Small intestine (tissue), 7 donors: ENCODE results near the gene SERPINB10. TPM values are rescaled to one million over a fixed set of nuclear protein-coding genes. Genes with fewer than 3 reads are reported as not detected.

Source experiments
- DNase-seq, 2 donors: peaks; one replicate each; pipeline versions ENCODE4 v3.0.0 to v3.0.0-alpha.2; 2013
- FAIRE-seq: peaks from 2 replicates; lab custom pipeline; 2012; peaks lifted over from hg19 to GRCh38; lab: Jason Lieb, UNC
- H3K27ac ChIP-seq, 3 donors: one replicate each; pipeline ENCODE4 v1.5.1; 2013; ENCODE audit warnings: low read length in 2 of 3, mild to moderate bottlenecking in 2 of 3, control low read depth in 1 of 3, inconsistent platforms in 1 of 3, low read depth in 1 of 3, moderate library complexity in 1 of 3
- H3K27me3 ChIP-seq, 3 donors: one replicate each; pipeline ENCODE4 v1.6.1; 2013; ENCODE audit warnings: low read length in 3 of 3, inconsistent platforms in 1 of 3; ENCODE audit not compliant: control insufficient read depth in 3 of 3, insufficient read depth in 3 of 3
- H3K36me3 ChIP-seq, 3 donors: one replicate each; pipeline ENCODE4 v1.6.1; 2013; ENCODE audit warnings: low read length in 3 of 3, inconsistent platforms in 1 of 3, low read depth in 1 of 3, mild to moderate bottlenecking in 1 of 3, moderate library complexity in 1 of 3; ENCODE audit not compliant: control insufficient read depth in 3 of 3, insufficient read depth in 2 of 3
- H3K4me1 ChIP-seq, 3 donors: one replicate each; pipeline ENCODE4 v1.6.1; 2013; ENCODE audit warnings: low read length in 2 of 3, inconsistent platforms in 1 of 3, low read depth in 1 of 3, mild to moderate bottlenecking in 1 of 3, moderate library complexity in 1 of 3; ENCODE audit not compliant: control insufficient read depth in 3 of 3, insufficient read depth in 2 of 3
- H3K4me3 ChIP-seq, 3 donors: one replicate each; pipeline ENCODE4 v1.5.1; 2013; ENCODE audit warnings: low read length in 3 of 3, control low read depth in 1 of 3, inconsistent platforms in 1 of 3, low read depth in 1 of 3, mild to moderate bottlenecking in 1 of 3, moderate library complexity in 1 of 3
- H3K9me3 ChIP-seq, 2 donors: one replicate each; pipeline ENCODE4 v1.6.1; 2013; ENCODE audit warnings: low read depth in 1 of 2, low read length in 1 of 2; ENCODE audit not compliant: control insufficient read depth in 2 of 2, insufficient read depth in 1 of 2
- WGBS, 3 donors: extraction: QIAGEN DNeasy Blood & Tissue Kit; methylation state at CpG; one replicate each; pipeline ENCODE4 v1.1.7; 2013; 5-methylcytosine and 5-hydroxymethylcytosine counted together
- polyA plus RNA-seq, 4 donors: library from polyadenylated mRNA; stranded (reverse) in 3 of 4; unstranded in 1 of 4; fragments of 200-250 nt in 3 of 4; fragments of 120-200 nt in 1 of 4; gene quantifications; one replicate each; pipeline versions ENCODE4 v1.2.1 to v1.2.3, GENCODE V29; 2013
- donor health status: healthy with polysubstance abuse.
- donor health status: control.
- donor health status: control.
- donor health status: Bipolar disorder and iron deficiency.
- donor health status: healthy.

SERPINB10 gene
- polyA plus RNA-seq, 4 donors: 0.07 TPM; not detected in 3

GRCh38 chr18:63963615-63964256, 56.0 kb downstream of the SERPINB10 start:
- Histone ChIP-seq H3K4me1 (peaks cover 0 to 2% (median 2%) of the 10 kb centered on the region in 3 donors), H3K27ac (peak overlapping the region in 1 of 3 donors; percentile 80), H3K36me3 (no peaks in the 10 kb centered on the region), H3K9me3 (no peaks in the 10 kb centered on the region), H3K4me3 (no peak overlapping the region), H3K27me3 (peaks cover 0 to 2% (median 0%) of the 10 kb centered on the region in 3 donors)
- FAIRE-seq (no peak), DNase-seq (peak; percentile 76 to 87)
- 16 to 63% (median 30%) methylated on average over 1 of the region's 1 CpG for WGBS, 3 donors

- FAIRE-seq (no peak), DNase-seq (no peak)
- no peaks in the 10 kb centered on the region for H3K36me3 ChIP-seq
- H3K9me3 ChIP-seq: no peaks in the 10 kb centered on the region
- no peak overlapping the region for H3K4me3 ChIP-seq
- peaks cover 0 to 2% (median 0%) of the 10 kb centered on the region in 3 donors for H3K27me3 ChIP-seq
- no peak overlapping the region for H3K27ac ChIP-seq
- peaks cover 0 to 8% (median 2%) of the 10 kb centered on the region in 3 donors for H3K4me1 ChIP-seq
Measured at GRCh38 chr18:63964908-63965307, 57.1 kb downstream of the SERPINB10 start.

- FAIRE-seq: no peak
- H3K36me3 ChIP-seq: no peaks in the 10 kb centered on the region
- DNase-seq: no peak
- peaks cover 0 to 8% (median 2%) of the 10 kb centered on the region in 3 donors for H3K4me1 ChIP-seq
- no peak overlapping the region for H3K4me3 ChIP-seq
- no peaks in the 10 kb centered on the region for H3K9me3 ChIP-seq
- WGBS, 3 donors: 87 to 96% (median 91%) methylated on average over 5 of the region's 5 CpGs
- no peak overlapping the region for H3K27ac ChIP-seq
- no peaks in the 10 kb centered on the region for H3K27me3 ChIP-seq
Measured at GRCh38 chr18:63965716-63966330, 58.1 kb downstream of the SERPINB10 start.

GRCh38 chr18:63969942-63970808, 62.4 kb downstream of the SERPINB10 start, which contains the start of gene SERPINB8:
SERPINB8 (plus strand) TSS chr18:63970081; CDS start chr18:63978309, 8,228 bp downstream.
- WGBS, 3 donors: 0% methylated on average over 46 to 62 of the region's 62 CpGs

GRCh38 chr18:63970809-63971205, 63.0 kb downstream of the SERPINB10 start:
- H3K27ac ChIP-seq: peak overlapping the region; percentile 87 to 99 (median 98)
- peak overlapping the region; percentile 61 to 79 (median 76) for H3K4me3 ChIP-seq
- no peaks in the 10 kb centered on the region for H3K27me3 ChIP-seq
- WGBS, 3 donors: 4 to 27% (median 22%) methylated on average over 18 of the region's 18 CpGs
- no peaks in the 10 kb centered on the region for H3K36me3 ChIP-seq
- H3K9me3 ChIP-seq: no peaks in the 10 kb centered on the region
- DNase-seq (peak; percentile 78 to 87), FAIRE-seq (no peak)
- H3K4me1 ChIP-seq: peaks cover 3 to 9% (median 6%) of the 10 kb centered on the region in 3 donors

More at GRCh38 chr18:63969942-63970808, 62.4 kb downstream of the SERPINB10 start, which contains the start of gene SERPINB8:
- DNase-seq: peak; percentile 96
- Histone ChIP-seq H3K27ac (peak within 1 kb of the TSS; percentile 87 to 99 (median 98)), H3K4me3 (peak within 1 kb of the TSS; percentile 61 to 79 (median 76)), H3K27me3 (no peaks in the 10 kb centered on the region), H3K9me3 (no peaks in the 10 kb centered on the region), H3K36me3 (no peaks in the 10 kb centered on the region), H3K4me1 (peaks cover 3 to 9% (median 6%) of the 10 kb centered on the region in 3 donors)
- no peak for FAIRE-seq

GRCh38 chr18:63971320-63972001, 63.7 kb downstream of the SERPINB10 start:
- no peaks in the 10 kb centered on the region for H3K27me3 ChIP-seq
- 70 to 83% (median 74%) methylated on average over 13 of the region's 13 CpGs for WGBS, 3 donors
- FAIRE-seq: no peak
- no peaks in the 10 kb centered on the region for H3K9me3 ChIP-seq
- peak overlapping the region in 2 of 3 donors; percentile 98 to 99 for H3K27ac ChIP-seq
- no peak for DNase-seq
- peaks cover 3 to 9% (median 6%) of the 10 kb centered on the region in 3 donors for H3K4me1 ChIP-seq
- H3K36me3 ChIP-seq: no peaks in the 10 kb centered on the region
- peak overlapping the region in 1 of 3 donors; percentile 79 for H3K4me3 ChIP-seq

- H3K36me3 ChIP-seq: no peaks in the 10 kb centered on the region
- DNase-seq: no peak
- peaks cover 3 to 9% (median 6%) of the 10 kb centered on the region in 3 donors for H3K4me1 ChIP-seq
- H3K27me3 ChIP-seq: no peaks in the 10 kb centered on the region
- no peaks in the 10 kb centered on the region for H3K9me3 ChIP-seq
- 87 to 92% (median 91%) methylated on average over 5 of the region's 5 CpGs for WGBS, 3 donors
- no peak overlapping the region for H3K27ac ChIP-seq
- no peak overlapping the region for H3K4me3 ChIP-seq
- no peak for FAIRE-seq
Measured at GRCh38 chr18:63972002-63972376, 64.2 kb downstream of the SERPINB10 start.
